ENCODE measurements around the gene SNAPC4.

The SNAPC4 gene

DNA sequence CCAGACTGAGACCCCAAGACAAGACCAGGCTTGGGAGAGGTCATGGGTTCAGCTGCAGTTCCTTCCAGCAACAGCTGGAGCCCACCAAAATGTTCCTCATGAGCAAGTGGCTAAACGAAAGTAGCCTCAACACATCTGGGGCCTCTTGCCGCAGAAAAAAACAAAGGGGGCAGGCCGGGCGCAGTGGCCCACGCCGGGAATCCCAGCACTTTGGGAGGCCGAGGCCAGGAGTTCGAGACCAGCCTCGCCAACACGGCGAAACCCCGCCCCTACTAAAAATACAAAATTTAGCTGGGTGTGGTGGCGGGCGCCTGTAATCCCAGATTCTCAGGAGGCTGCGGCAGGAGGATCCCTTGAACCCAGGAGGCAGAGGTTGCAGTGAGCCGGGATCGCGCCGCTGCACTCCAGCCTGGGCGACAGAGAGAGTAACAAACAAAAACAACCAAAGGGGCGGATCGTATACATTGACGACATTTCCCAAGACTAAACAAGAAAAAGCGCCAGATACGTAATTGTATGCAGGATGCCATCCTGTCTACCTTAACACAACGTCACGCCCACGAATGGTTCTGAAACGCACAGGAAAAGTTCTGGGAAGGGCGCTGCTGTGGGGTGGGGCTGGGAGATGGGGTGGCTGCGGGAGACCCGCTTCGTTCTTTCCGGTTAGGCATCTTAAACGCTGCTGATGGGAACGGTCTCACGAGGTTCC lies 38.0 kb upstream of the SNAPC4 start:
- TF ChIP-seq, protein P1, sequence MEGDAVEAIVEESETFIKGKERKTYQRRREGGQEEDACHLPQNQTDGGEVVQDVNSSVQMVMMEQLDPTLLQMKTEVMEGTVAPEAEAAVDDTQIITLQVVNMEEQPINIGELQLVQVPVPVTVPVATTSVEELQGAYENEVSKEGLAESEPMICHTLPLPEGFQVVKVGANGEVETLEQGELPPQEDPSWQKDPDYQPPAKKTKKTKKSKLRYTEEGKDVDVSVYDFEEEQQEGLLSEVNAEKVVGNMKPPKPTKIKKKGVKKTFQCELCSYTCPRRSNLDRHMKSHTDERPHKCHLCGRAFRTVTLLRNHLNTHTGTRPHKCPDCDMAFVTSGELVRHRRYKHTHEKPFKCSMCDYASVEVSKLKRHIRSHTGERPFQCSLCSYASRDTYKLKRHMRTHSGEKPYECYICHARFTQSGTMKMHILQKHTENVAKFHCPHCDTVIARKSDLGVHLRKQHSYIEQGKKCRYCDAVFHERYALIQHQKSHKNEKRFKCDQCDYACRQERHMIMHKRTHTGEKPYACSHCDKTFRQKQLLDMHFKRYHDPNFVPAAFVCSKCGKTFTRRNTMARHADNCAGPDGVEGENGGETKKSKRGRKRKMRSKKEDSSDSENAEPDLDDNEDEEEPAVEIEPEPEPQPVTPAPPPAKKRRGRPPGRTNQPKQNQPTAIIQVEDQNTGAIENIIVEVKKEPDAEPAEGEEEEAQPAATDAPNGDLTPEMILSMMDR (IDR thresholded peaks at IDR 0.05; ENCODE audit: low read depth, low read length, poor library complexity, severe bottlenecking) = no peak
- TF ChIP-seq EZH2phosphoT487 (IDR thresholded peaks at IDR 0.05; ENCODE audit: borderline replicate concordance, low read length) = no peak
- Histone ChIP-seq H3K36me3 (ENCODE audit: control insufficient read depth, low read length) (peaks cover 40% of the 10 kb centered on the region), H3K4me1 (ENCODE audit: control insufficient read depth, low read length) (peaks cover 27% of the 10 kb centered on the region), H3K27ac (ENCODE audit: low read depth, low read length) (no peak overlapping the region), H4K20me1 (ENCODE audit: control insufficient read depth, insufficient read depth, low read depth, low read length) (peaks cover 18% of the 10 kb centered on the region; the same call in 1 of the 2 replicates), H3K4me2 (ENCODE audit: low read length) (peak overlapping the region; percentile 83), H3K27me3 (ENCODE audit: control insufficient read depth, low read length) (no peaks in the 10 kb centered on the region), H3K4me3 (ENCODE audit: low read length) (peak overlapping the region; percentile 94), H3K79me2 (ENCODE audit: control insufficient read depth, low read length) (peaks cover 50% of the 10 kb centered on the region), H3K9me3 (ENCODE audit: control insufficient read depth, insufficient read depth, low read length) (no peaks in the 10 kb centered on the region), H3K9me2 (replicated peaks; ENCODE audit: control insufficient read depth, low read length) (no peaks in the 10 kb centered on the region), H3F3A (ENCODE audit: control insufficient read depth, insufficient read depth) (peaks cover 9% of the 10 kb centered on the region; the same call in 1 of the 2 replicates)

DNA sequence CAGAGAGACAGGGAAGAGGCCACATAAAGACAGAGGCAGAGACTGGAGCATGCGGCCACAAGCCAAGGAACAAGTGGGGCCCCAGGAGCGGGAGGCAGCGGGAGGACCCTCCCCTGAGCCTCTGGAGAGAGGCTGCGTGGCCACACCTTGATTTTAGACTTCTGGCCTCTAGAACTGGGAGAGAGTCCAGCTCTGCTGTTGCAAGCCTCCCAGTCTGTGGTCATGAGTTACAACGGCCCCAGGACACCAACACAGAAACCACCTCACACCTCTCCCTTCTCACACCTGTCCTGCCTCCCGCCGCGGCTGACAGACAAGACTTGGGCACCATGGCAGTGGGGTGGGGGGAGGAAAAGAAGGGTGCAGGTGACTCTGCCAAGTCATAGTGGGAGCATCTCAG lies 37.5 kb upstream of the SNAPC4 start:
- Histone ChIP-seq H3K79me2 (ENCODE audit: control insufficient read depth, low read length) (peaks cover 50% of the 10 kb centered on the region), H4K20me1 (ENCODE audit: control insufficient read depth, insufficient read depth, low read depth, low read length) (peaks cover 18% of the 10 kb centered on the region; the same call in 1 of the 2 replicates), H3F3A (ENCODE audit: control insufficient read depth, insufficient read depth) (peaks cover 9% of the 10 kb centered on the region; the same call in 1 of the 2 replicates), H3K9me3 (ENCODE audit: control insufficient read depth, insufficient read depth, low read length) (no peaks in the 10 kb centered on the region), H3K9me2 (replicated peaks; ENCODE audit: control insufficient read depth, low read length) (no peaks in the 10 kb centered on the region), H3K4me3 (ENCODE audit: low read length) (peak overlapping the region; percentile 94), H3K27ac (ENCODE audit: low read depth, low read length) (no peak overlapping the region), H3K4me1 (ENCODE audit: control insufficient read depth, low read length) (peaks cover 27% of the 10 kb centered on the region), H3K27me3 (ENCODE audit: control insufficient read depth, low read length) (no peaks in the 10 kb centered on the region), H3K36me3 (ENCODE audit: control insufficient read depth, low read length) (peaks cover 34% of the 10 kb centered on the region), H3K4me2 (ENCODE audit: low read length) (peak overlapping the region; percentile 83)
- TF ChIP-seq, protein P1 (IDR thresholded peaks at IDR 0.05; ENCODE audit: low read depth, low read length, poor library complexity, severe bottlenecking) = no peak
- no peak for TF ChIP-seq EZH2phosphoT487 (IDR thresholded peaks at IDR 0.05; ENCODE audit: borderline replicate concordance, low read length)

DNA sequence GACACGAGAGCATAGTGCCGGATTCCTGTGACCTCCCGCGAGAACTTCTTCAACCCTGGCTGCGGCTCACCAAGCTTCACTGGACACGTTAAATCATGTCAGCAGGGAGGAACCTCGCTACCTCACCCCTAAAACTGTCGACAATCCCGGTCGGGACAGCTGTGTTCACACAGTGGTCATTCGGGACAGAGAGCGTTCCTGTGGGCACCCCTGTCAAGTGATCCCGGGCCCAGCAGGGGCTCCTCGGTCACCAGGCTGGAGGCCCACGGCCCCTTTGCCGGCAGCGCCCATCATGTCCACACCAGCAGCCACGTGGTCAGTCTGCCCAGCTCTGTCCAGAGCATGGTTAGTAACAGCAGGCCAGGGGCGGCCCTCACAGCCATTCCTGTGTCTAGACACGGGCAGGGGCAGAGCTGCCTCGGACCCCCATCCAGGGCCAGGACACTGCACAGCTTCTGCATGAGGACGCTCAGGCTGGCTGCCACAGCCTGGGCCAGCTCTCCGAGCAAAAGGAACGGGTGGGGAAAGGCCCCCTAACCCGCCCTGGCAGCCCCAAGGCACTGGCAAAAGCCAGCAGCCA lies 36.2 kb upstream of the SNAPC4 start:
- H3K4me2 ChIP-seq (ENCODE audit: low read length) = no peak overlapping the region; the same call in 1 of the 2 replicates
- H3K79me2 ChIP-seq (ENCODE audit: control insufficient read depth, low read length) = peaks cover 50% of the 10 kb centered on the region
- H3K4me3 ChIP-seq (ENCODE audit: low read length) = no peak overlapping the region
- peaks cover 18% of the 10 kb centered on the region; the same call in 1 of the 2 replicates for H4K20me1 ChIP-seq (ENCODE audit: control insufficient read depth, insufficient read depth, low read depth, low read length)
- H3F3A ChIP-seq (ENCODE audit: control insufficient read depth, insufficient read depth) = peaks cover 9% of the 10 kb centered on the region; the same call in 1 of the 2 replicates
- H3K27me3 ChIP-seq (ENCODE audit: control insufficient read depth, low read length) = no peaks in the 10 kb centered on the region
- no peak for TF ChIP-seq EZH2phosphoT487 (IDR thresholded peaks at IDR 0.05; ENCODE audit: borderline replicate concordance, low read length)
- TF ChIP-seq, protein P1 (IDR thresholded peaks at IDR 0.05; ENCODE audit: low read depth, low read length, poor library complexity, severe bottlenecking) = no peak
- no peaks in the 10 kb centered on the region for H3K9me3 ChIP-seq (ENCODE audit: control insufficient read depth, insufficient read depth, low read length)
- H3K4me1 ChIP-seq (ENCODE audit: control insufficient read depth, low read length) = peaks cover 27% of the 10 kb centered on the region
- peaks cover 26% of the 10 kb centered on the region for H3K36me3 ChIP-seq (ENCODE audit: control insufficient read depth, low read length)
- no peaks in the 10 kb centered on the region for H3K9me2 ChIP-seq (replicated peaks; ENCODE audit: control insufficient read depth, low read length)
- no peak overlapping the region for H3K27ac ChIP-seq (ENCODE audit: low read depth, low read length)

Measured in DOHH2 (cell line).